Mesothelial cell of epicardium (in vitro differentiated cells): ENCODE measurements around the gene GPC6. TPM values are rescaled to one million over a fixed set of nuclear protein-coding genes. Genes with fewer than 3 reads are reported as not detected.

Source experiments
- DNase-seq, 2 experiments: peaks; one replicate each; pipeline ENCODE4 v3.0.0; 2021; ENCODE audit warnings: low spot score in 2 of 2; ENCODE audit not compliant: unreplicated experiment in 2 of 2
- H3K27ac Mint-ChIP-seq: 2 replicates; pipeline ENCODE4 v1.8.0; 2021; ENCODE audit warnings: mixed read lengths
- H3K27me3 Mint-ChIP-seq: 2 replicates; pipeline ENCODE4 v1.8.0; 2021; ENCODE audit warnings: low read depth, mixed read lengths
- H3K36me3 Mint-ChIP-seq: 2 replicates; pipeline ENCODE4 v1.8.0; 2021; ENCODE audit warnings: mixed read lengths
- H3K4me1 Mint-ChIP-seq: 2 replicates; pipeline ENCODE4 v1.8.0; 2021; ENCODE audit warnings: mixed read lengths
- H3K4me3 Mint-ChIP-seq: 2 replicates; pipeline ENCODE4 v1.8.0; 2021; ENCODE audit warnings: mild to moderate bottlenecking, moderate library complexity, mixed read lengths
- H3K9me3 Mint-ChIP-seq: 2 replicates; pipeline ENCODE4 v1.8.0; 2021; ENCODE audit warnings: mixed read lengths
- CTCF ChIP-seq: fragments of 200-600 bp; sonication (generic); IDR thresholded peaks from one replicate; pipeline ENCODE4 v1.5.0; 2021; ENCODE audit warnings: antibody characterized with exemption; ENCODE audit not compliant: unreplicated experiment
- total RNA-seq: library from RNA; stranded (reverse); gene quantifications from 3 replicates; pipeline ENCODE4 v1.2.1, GENCODE V29; 2021

Gene GPC6
- total RNA-seq, 1 donor from 2014 or later = 112 TPM

- no peak for TF ChIP-seq CTCF
- no peak for DNase-seq
- Mint-ChIP-seq H3K27me3 (no peaks in the 10 kb centered on the region), H3K9me3 (no peaks in the 10 kb centered on the region), H3K27ac (no peak overlapping the region), H3K4me1 (peaks cover 26% of the 10 kb centered on the region), H3K4me3 (no peak overlapping the region), H3K36me3 (no peaks in the 10 kb centered on the region)
Observed at GRCh38 chr13:93947651-93948050, 721.0 kb downstream of the GPC6 start.

GRCh38 chr13:93948162-93948922 is 721.7 kb downstream of the GPC6 start:
- H3K4me1 Mint-ChIP-seq = peaks cover 26% of the 10 kb centered on the region
- H3K27ac Mint-ChIP-seq = no peak overlapping the region
- DNase-seq = no peak
- TF ChIP-seq CTCF = no peak
- H3K36me3 Mint-ChIP-seq = no peaks in the 10 kb centered on the region
- no peaks in the 10 kb centered on the region for H3K27me3 Mint-ChIP-seq
- no peak overlapping the region for H3K4me3 Mint-ChIP-seq
- no peaks in the 10 kb centered on the region for H3K9me3 Mint-ChIP-seq

- Mint-ChIP-seq H3K27ac (no peak overlapping the region), H3K4me3 (no peak overlapping the region), H3K4me1 (peaks cover 31% of the 10 kb centered on the region), H3K27me3 (no peaks in the 10 kb centered on the region), H3K36me3 (no peaks in the 10 kb centered on the region), H3K9me3 (no peaks in the 10 kb centered on the region)
- no peak for DNase-seq
- TF ChIP-seq CTCF = no peak
Observed at GRCh38 chr13:93951108-93951507, 724.5 kb downstream of the GPC6 start.

- TF ChIP-seq CTCF = no peak
- Mint-ChIP-seq H3K27ac (no peak overlapping the region), H3K9me3 (no peaks in the 10 kb centered on the region), H3K4me3 (no peak overlapping the region), H3K4me1 (peaks cover 38% of the 10 kb centered on the region), H3K27me3 (no peaks in the 10 kb centered on the region), H3K36me3 (no peaks in the 10 kb centered on the region)
- no peak for DNase-seq
Observed at GRCh38 chr13:93951951-93952350, 725.3 kb downstream of the GPC6 start.

- H3K4me1 Mint-ChIP-seq = peaks cover 24% of the 10 kb centered on the region
- no peak for TF ChIP-seq CTCF
- peaks cover 10% of the 10 kb centered on the region for H3K9me3 Mint-ChIP-seq
- H3K27me3 Mint-ChIP-seq = no peaks in the 10 kb centered on the region
- no peak overlapping the region for H3K4me3 Mint-ChIP-seq
- DNase-seq = no peak
- H3K27ac Mint-ChIP-seq = no peak overlapping the region
- peaks cover 7% of the 10 kb centered on the region for H3K36me3 Mint-ChIP-seq
Observed at GRCh38 chr13:93953841-93954240, 727.2 kb downstream of the GPC6 start.
